GM10266 (cell line): Measurements from ENCODE around the gene TNN.
"Not testable (repeated sequence)": the region's sequence is repeated elsewhere in the genome, so short reads cannot be mapped to it uniquely, and the experiment has no call there.

ENCODE experiments used
- DNase-seq: peaks from one replicate; pipeline ENCODE4 v3.0.0; 2012; ENCODE audit errors: extremely low spot score
- CTCF ChIP-seq: IDR thresholded peaks from 2 replicates; pipeline ENCODE4 v1.5.1; 2012; ENCODE audit warnings: mild to moderate bottlenecking, low read depth; ENCODE audit not compliant: control insufficient read depth, insufficient read depth; ENCODE audit errors: missing control alignments

The TNN gene

GRCh38 chr1:175067362-175068106 lies at the start of gene TNN:
Gene TNN, plus strand, starts transcription at chr1:175067833. Its CDS starts 9,586 bp downstream, at chr1:175077419.
- DNase-seq, result no peak
- no peak for TF ChIP-seq CTCF

GRCh38 chr1:175019524-175019923 lies 48.1 kb upstream of the TNN start:
- no peak for TF ChIP-seq CTCF
- DNase-seq, result no peak

GRCh38 chr1:175023043-175023921 lies 44.4 kb upstream of the TNN start, which contains the start of gene MRPS14:
Gene MRPS14, minus strand, starts transcription at chr1:175023425. Its CDS starts 17 bp downstream, at chr1:175023408.
- no peak for TF ChIP-seq CTCF
- DNase-seq, result peak; percentile 92

- not testable (repeated sequence) for DNase-seq
Observed at GRCh38 chr1:175023922-175024242, 43.8 kb upstream of the TNN start.

GRCh38 chr1:175024773-175025172 lies 42.9 kb upstream of the TNN start:
- no peak for DNase-seq

GRCh38 chr1:175033953-175034352 lies 33.7 kb upstream of the TNN start:
- TF ChIP-seq CTCF, result no peak
- DNase-seq, result no peak

More at GRCh38 chr1:175024773-175025172, 42.9 kb upstream of the TNN start:
- no peak for TF ChIP-seq CTCF

- no peak for DNase-seq
- no peak for TF ChIP-seq CTCF
Observed at GRCh38 chr1:175034775-175035174, 32.9 kb upstream of the TNN start.
